Measurements from ENCODE around the gene DDX17. TPM values are rescaled to one million over a fixed set of nuclear protein-coding genes. Genes with fewer than 3 reads are reported as not detected.

The DDX17 gene
- total and polyA plus RNA-seq, 10 of the 15 experiments (the other 5 are each of a cell fraction or from before 2014, with no cell fraction given) = 25.2 to 778 (median 266) TPM

DNA sequence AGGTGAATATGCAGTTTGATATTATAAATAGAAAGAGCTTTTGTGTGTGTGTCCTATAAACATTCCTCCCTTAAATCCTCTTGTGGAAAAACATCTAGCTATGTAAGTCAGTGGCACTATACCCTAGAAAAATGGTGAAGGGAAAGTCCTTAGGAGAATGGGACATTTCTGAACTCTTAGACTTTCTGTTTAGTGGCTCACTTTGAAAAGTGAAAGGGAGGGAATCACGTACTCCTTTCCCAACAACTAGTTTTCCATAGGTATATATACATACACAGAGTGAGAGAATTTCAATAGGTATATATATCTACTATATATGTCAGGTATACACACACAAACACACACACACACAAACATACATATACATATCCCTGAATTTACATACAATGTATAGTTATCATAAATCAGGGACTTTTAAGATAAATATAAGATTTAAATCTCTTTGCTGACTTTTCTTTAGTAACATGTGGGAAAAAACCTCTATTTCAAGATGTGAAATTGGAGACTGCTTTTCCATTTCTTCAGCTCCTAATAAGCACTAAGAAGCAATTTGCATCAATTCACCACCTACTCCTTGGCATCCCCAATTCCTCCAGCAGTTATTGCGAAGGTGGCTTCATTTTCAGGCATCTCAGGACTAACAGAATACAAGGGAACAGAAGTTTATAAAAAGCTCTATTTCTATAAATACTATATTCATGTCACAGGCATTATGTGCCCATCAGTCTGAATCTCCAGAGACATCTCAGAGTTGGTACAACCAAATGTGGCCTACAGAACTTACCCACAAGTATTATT, 13.5 kb upstream of the DDX17 start:
- POLR2A ChIA-PET = no interaction called here
- intact Hi-C loops (cut with micrococcal nuclease; ENCODE audit: unreplicated experiment) = no loop called here

GRCh38 chr22:38518620-38519019, 12.5 kb upstream of the DDX17 start:
- WGBS (ENCODE audit: insufficient coverage, insufficient replicate concordance, low lambda C conversion rate, missing lambda C conversion rate) = 78% methylated on average over 4 of the region's 4 CpGs
- Histone ChIP-seq H2AFZ (ENCODE audit: control insufficient read depth, low read depth, low read length) (no peak overlapping the region), H3K4me1 (ENCODE audit: control insufficient read depth, insufficient read depth, low read length) (no peaks in the 10 kb centered on the region), H3K79me2 (ENCODE audit: control insufficient read depth, insufficient read depth, low read length) (no peaks in the 10 kb centered on the region), H3K27ac (ENCODE audit: control insufficient read depth, insufficient read depth) (no peak overlapping the region), H3K4me3 (no peak overlapping the region), H4K20me1 (ENCODE audit: control insufficient read depth, insufficient read depth) (no peaks in the 10 kb centered on the region), H3K36me3 (ENCODE audit: control insufficient read depth in 2 of 2, insufficient read depth in 2 of 2, low read length in 1 of 2) (no peaks in the 10 kb centered on the region), H3K27me3 (replicated peaks in 1 of 2; ENCODE audit: control insufficient read depth in 2 of 2, insufficient read depth in 2 of 2, low read length in 1 of 2) (no peaks in the 10 kb centered on the region), H3K4me2 (ENCODE audit: control insufficient read depth, insufficient read depth) (no peak overlapping the region), H3K9me3 (replicated peaks; ENCODE audit: control insufficient read depth, insufficient read depth, low read length) (no peaks in the 10 kb centered on the region), H3K9ac (ENCODE audit: control insufficient read depth, insufficient read depth, low read length) (no peak overlapping the region)
- ChIA-PET POLR2A (no interaction called here), CTCF (interaction anchor here (1.2 to 1.5 kb wide), 2 partner anchors 7 to 16 kb away, joined by 3 read pairs; no protein-coding TSS in a partner anchor), SMC1A (ENCODE audit: uncharacterized antibody, unreplicated experiment) (interaction anchor here (0.7 kb wide), 2 partner anchors 103 to 601 kb away, joined by 3 to 5 read pairs; no protein-coding TSS in a partner anchor), RAD21 (ENCODE audit: unreplicated experiment) (no interaction called here)
- ATAC-seq (no peak), DNase-seq (ENCODE audit: low read depth, low spot score) (no peak), FAIRE-seq (no peak)
- intact Hi-C loops (cut with micrococcal nuclease; ENCODE audit: unreplicated experiment) (no loop called here), in situ Hi-C loops (cut with MboI) (no loop called here)
- no TSS peak for BruUV-seq (replicated peaks)
- no peak for TF ChIP-seq WRNIP1 (IDR thresholded peaks at IDR 0.05; ENCODE audit: borderline replicate concordance, low read depth, low read length)
- TF ChIP-seq EGR1 (IDR thresholded peaks at IDR 0.05; ENCODE audit: borderline replicate concordance in 1 of 2, low read depth in 2 of 2, low read length in 2 of 2) = no peak
- no peak for TF ChIP-seq STAT1 (conservative IDR thresholded peaks at IDR 0.05)
- no peak for TF ChIP-seq SUZ12 (IDR thresholded peaks at IDR 0.05; ENCODE audit: unreplicated experiment)
- no peak for TF ChIP-seq TARDBP (IDR thresholded peaks at IDR 0.05; ENCODE audit: borderline replicate concordance)
- TF ChIP-seq HDGF (IDR thresholded peaks at IDR 0.05) = no peak
- TF ChIP-seq SMC3 (IDR thresholded peaks at IDR 0.05; ENCODE audit: borderline replicate concordance, low read length) = no peak
- no peak for TF ChIP-seq IRF3 (IDR thresholded peaks at IDR 0.05)
- TF ChIP-seq SIX5 (IDR thresholded peaks at IDR 0.05; ENCODE audit: low read depth, low read length, severe bottlenecking) = no peak
- TF ChIP-seq RCOR1 (conservative IDR thresholded peaks at IDR 0.05; ENCODE audit: low read depth, low read length) = no peak

More for the DNA sequence above, 13.5 kb upstream of the DDX17 start:
- ATAC-seq (no peak), FAIRE-seq (no peak), DNase-seq (ENCODE audit: low read depth, low spot score) (no peak)
- RAD21 ChIA-PET (ENCODE audit: unreplicated experiment) = no interaction called here
- Histone ChIP-seq H3K27ac (ENCODE audit: control insufficient read depth, insufficient read depth) (no peak overlapping the region), H3K4me3 (no peak overlapping the region), H3K27me3 (replicated peaks in 1 of 2; ENCODE audit: control insufficient read depth in 2 of 2, insufficient read depth in 2 of 2, low read length in 1 of 2) (no peaks in the 10 kb centered on the region), H2AFZ (ENCODE audit: control insufficient read depth, low read depth, low read length) (no peak overlapping the region), H3K79me2 (ENCODE audit: control insufficient read depth, insufficient read depth, low read length) (no peaks in the 10 kb centered on the region), H3K4me1 (ENCODE audit: control insufficient read depth, insufficient read depth, low read length) (no peaks in the 10 kb centered on the region), H3K4me2 (ENCODE audit: control insufficient read depth, insufficient read depth) (no peak overlapping the region), H3K36me3 (ENCODE audit: control insufficient read depth in 2 of 2, insufficient read depth in 2 of 2, low read length in 1 of 2) (no peaks in the 10 kb centered on the region), H3K9ac (ENCODE audit: control insufficient read depth, insufficient read depth, low read length) (no peak overlapping the region), H4K20me1 (ENCODE audit: control insufficient read depth, insufficient read depth) (no peaks in the 10 kb centered on the region), H3K9me3 (replicated peaks; ENCODE audit: control insufficient read depth, insufficient read depth, low read length) (no peaks in the 10 kb centered on the region)
- SMC1A ChIA-PET (ENCODE audit: uncharacterized antibody, unreplicated experiment) = no interaction called here
- 100% methylated on average over 2 of the region's 2 CpGs for WGBS (ENCODE audit: insufficient coverage, insufficient replicate concordance, low lambda C conversion rate, missing lambda C conversion rate)
- in situ Hi-C loops (cut with MboI) = no loop called here
- CTCF ChIA-PET = interaction anchor here (1.2 to 1.5 kb wide), 2 partner anchors 8 to 17 kb away, joined by 3 read pairs; no protein-coding TSS in a partner anchor
- TF ChIP-seq, protein P1, sequence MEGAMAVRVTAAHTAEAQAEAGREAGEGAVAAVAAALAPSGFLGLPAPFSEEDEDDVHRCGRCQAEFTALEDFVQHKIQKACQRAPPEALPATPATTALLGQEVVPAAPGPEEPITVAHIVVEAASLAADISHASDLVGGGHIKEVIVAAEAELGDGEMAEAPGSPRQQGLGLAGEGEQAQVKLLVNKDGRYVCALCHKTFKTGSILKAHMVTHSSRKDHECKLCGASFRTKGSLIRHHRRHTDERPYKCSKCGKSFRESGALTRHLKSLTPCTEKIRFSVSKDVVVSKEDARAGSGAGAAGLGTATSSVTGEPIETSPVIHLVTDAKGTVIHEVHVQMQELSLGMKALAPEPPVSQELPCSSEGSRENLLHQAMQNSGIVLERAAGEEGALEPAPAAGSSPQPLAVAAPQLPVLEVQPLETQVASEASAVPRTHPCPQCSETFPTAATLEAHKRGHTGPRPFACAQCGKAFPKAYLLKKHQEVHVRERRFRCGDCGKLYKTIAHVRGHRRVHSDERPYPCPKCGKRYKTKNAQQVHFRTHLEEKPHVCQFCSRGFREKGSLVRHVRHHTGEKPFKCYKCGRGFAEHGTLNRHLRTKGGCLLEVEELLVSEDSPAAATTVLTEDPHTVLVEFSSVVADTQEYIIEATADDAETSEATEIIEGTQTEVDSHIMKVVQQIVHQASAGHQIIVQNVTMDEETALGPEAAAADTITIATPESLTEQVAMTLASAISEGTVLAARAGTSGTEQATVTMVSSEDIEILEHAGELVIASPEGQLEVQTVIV (IDR thresholded peaks at IDR 0.05; ENCODE audit: borderline replicate concordance, partially characterized antibody) = no peak
- no TSS peak for BruUV-seq (replicated peaks)
